AG10803 (cell line): ENCODE data around the gene RASSF1.

Experiments used
- DNase-seq: peaks from one replicate; pipeline ENCODE4 v3.0.0; 2010; ENCODE audit warnings: low read depth
- H3K4me3 ChIP-seq: 2 replicates; pipeline ENCODE4 v1.5.1; 2011; ENCODE audit warnings: mild to moderate bottlenecking, low read length, control low read depth
- TF ChIP-seq, protein P1 (sequence below): conservative IDR thresholded peaks from 2 replicates; pipeline ENCODE4 v1.5.1; 2011; ENCODE audit warnings: mild to moderate bottlenecking, low read length, control low read depth, inconsistent platforms

Gene RASSF1

DNA sequence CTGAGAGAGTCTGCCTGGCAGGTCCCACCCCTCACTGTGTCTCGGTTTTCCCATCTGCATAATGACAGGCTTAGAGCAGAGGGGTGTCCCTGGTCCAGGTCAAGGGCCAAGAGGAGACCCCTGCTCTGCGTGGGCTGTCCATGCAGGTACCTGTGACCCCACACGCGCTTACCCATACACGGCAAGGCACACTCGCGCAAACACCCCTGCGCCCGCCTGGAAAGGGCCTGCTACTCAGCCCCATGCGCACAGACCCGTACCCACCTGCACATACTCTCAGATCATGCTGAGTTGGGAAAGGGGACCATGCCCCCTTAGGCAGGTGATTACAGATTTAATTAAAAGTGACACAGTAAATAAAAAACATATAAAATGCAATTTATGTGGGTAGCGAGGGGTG lies 42.1 kb upstream of the RASSF1 start:
- no peak overlapping the region for H3K4me3 ChIP-seq
- DNase-seq, result no peak
- TF ChIP-seq, protein P1, sequence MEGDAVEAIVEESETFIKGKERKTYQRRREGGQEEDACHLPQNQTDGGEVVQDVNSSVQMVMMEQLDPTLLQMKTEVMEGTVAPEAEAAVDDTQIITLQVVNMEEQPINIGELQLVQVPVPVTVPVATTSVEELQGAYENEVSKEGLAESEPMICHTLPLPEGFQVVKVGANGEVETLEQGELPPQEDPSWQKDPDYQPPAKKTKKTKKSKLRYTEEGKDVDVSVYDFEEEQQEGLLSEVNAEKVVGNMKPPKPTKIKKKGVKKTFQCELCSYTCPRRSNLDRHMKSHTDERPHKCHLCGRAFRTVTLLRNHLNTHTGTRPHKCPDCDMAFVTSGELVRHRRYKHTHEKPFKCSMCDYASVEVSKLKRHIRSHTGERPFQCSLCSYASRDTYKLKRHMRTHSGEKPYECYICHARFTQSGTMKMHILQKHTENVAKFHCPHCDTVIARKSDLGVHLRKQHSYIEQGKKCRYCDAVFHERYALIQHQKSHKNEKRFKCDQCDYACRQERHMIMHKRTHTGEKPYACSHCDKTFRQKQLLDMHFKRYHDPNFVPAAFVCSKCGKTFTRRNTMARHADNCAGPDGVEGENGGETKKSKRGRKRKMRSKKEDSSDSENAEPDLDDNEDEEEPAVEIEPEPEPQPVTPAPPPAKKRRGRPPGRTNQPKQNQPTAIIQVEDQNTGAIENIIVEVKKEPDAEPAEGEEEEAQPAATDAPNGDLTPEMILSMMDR, result no peak

DNA sequence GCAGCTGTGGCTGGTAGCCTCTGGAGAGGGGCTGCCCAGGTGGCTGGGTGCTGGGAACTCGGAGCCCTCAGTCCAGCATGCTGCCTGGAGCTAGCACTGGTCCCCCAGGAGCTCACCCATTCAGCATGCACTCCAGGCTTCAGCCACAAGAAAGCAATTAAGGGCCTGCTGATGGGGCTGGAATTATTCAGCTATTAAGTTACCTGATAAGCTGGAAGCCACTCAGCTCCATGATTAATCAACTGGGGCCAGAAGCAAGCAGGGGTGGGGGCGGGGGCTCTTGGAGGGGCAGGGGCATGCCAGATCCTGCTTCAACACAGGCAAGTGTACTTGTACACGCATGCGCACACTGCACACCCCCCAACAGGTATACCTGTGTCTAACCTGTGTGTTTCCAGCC lies 40.7 kb upstream of the RASSF1 start:
- no peak for DNase-seq
- TF ChIP-seq, protein P1, result no peak
- no peak overlapping the region for H3K4me3 ChIP-seq

DNA sequence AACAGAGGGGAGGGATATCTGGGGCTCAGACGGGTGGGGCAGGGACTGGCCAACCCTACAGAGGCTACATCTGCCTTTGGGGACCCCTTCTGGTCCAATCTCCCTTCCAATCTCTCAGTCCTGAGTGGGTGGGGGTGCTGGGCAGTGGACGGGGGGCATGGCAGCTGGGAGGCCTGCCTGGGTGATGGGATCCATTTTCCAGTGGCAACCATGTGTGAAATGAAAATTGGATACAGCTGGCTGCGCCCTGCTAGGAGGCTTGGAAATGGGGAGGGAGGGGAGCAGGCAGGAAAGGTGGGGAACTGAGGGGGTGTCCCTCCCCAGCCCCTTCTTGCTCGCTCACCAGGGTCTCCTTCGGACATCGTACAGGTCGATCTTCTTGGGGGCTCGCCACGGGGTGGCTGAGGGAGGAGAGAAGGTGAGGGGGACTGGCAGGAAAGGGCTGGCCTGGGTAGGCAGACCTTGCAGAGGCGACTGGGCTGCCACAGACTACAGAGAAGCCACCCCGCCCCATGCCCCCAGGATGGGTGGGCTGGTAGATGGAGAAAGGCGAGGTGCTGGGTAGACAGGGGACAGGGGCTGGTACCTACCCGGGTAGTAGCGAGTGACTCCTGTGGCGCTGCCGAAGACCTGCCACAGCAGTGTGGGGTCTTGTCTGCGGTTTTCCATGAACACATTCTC lies 39.9 kb upstream of the RASSF1 start:
- H3K4me3 ChIP-seq, result no peak overlapping the region
- TF ChIP-seq, protein P1, result no peak
- DNase-seq, result no peak

DNA sequence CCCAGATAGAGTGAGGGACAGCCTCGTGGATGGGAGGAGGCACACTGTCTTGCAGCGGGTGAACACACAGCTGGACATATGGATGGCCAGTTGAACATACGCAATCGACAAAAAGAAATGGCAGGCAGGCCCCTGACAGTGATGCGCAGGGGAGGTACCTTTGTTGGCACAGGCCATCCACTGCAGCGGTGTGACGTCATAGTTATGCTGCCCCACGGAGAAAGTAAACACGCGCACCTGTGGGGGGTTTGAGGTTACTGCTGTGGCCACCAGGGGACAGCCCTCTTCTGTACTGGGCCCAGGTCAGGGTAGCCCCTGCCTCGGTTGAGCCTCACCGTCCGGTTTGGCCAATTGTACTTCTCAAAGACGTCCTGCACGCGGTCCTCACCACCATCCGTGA lies 38.1 kb upstream of the RASSF1 start:
- no peak overlapping the region for H3K4me3 ChIP-seq
- DNase-seq, result no peak
- TF ChIP-seq, protein P1, result no peak

DNA sequence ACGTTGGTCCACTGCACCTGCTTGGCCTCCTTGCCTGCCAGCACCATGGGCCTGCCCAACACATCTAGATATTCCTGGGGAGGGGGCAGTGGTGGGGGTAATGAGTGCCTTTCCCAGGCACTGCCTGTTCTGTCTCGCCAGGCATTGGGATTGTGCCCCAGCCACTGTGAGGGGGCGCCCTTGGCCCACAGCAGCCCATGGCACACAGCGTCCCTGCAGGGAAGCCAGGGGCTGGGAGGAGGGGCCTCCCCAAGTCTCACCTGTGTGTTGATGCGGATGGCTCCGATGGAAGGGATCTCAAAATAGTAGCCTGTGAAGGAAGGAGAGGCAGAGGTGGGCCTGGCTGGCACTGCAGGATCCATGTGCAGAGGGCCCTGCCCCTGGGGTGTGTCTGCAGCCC lies 37.4 kb upstream of the RASSF1 start:
- no peak overlapping the region for H3K4me3 ChIP-seq
- TF ChIP-seq, protein P1, result no peak
- no peak for DNase-seq

DNA sequence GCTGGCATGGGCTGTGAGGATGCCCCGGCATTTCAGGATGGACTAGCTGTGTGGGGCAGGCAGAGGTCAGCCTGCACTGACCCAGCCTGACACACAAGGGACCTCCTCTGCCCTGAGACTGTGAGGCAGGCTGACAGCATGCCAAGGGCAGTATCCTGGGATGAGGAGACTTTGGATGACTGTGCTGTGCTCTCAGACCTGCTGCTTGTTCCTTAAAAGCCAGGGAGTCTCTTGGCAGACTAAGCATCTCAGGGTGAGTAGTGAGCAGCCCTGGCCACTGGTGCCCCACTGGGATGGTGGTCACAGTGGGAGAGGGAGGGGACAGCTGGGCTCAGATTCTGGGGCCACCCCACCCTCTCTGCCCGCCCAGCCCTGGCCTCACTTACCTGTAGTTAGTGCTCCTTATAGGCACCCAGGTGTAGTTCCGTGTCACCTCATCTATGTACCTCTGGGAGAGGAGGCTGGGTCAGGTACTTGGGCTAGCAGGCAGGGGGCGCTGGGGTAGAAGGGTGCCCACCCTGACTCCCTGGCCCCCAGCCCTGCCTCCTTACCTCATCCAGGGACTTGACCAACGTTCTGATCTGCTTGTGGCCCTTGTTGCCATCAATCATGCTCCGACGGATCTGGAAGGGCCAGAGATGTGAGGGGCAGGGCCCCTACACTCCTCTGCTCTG lies 34.8 kb upstream of the RASSF1 start:
- no peak for DNase-seq
- H3K4me3 ChIP-seq, result no peak overlapping the region
- TF ChIP-seq, protein P1, result no peak
